ENCODE measurements around the gene WDR27.

DNA sequence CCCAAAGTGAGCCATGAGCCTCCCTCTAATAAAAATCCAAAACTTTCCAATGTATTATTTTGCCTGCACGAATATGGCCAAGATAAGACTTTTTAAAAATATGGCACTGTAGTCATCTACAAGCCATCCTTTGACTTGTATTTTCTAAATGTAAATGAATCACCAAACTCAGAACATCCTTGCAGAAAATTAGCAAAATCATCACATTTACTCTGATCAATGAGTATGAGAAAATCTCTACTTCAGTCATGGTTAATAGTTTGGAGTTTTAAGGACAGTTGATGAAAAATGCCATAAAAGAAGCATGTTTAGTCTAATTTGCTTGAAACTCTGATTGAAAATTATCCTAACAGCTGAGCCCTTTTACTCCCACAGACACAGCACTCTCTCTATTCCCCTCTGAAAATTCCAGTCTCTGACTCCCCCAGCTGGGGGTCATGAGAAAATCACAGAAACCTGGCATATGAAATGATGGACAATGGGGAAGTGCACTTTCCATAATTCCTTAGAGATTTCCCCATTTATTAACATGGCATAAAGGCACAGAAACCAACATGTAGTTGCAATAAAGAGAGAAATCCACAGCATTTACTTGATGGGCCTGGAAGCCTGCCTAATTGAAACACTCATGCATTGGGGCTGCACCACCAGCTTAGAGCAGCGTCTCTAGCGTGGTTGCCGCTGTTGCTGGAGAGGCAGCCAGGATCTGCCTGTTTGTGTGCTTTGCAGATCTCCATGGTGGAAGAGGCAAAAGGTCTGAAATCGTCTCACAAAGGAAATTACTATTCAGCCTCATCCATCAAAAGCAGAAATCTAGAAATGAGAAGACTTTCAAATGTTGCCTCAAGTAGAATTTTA, 214.0 kb downstream of the WDR27 start:
- TF ChIP-seq GATA2 (IDR thresholded peaks at IDR 0.05; ENCODE audit: low read depth, low read length) (no peak), GATA3 (IDR thresholded peaks at IDR 0.05; ENCODE audit: low read depth, low read length) (no peak)
